Mononuclear cell (primary cell): ENCODE data around the gene ZBTB20. TPM values are rescaled to one million over a fixed set of nuclear protein-coding genes. Genes with fewer than 3 reads are reported as not detected.

Experiments used
- H3K27me3 ChIP-seq: 2 replicates; pipeline ENCODE4 v1.6.0; 2011; ENCODE audit warnings: low read length, control low read depth; ENCODE audit not compliant: insufficient read depth
- H3K4me1 ChIP-seq: 2 replicates; pipeline ENCODE4 v1.5.1; 2011; ENCODE audit warnings: mild to moderate bottlenecking, low read length, control low read depth; ENCODE audit not compliant: insufficient read depth
- H3K4me3 ChIP-seq: 2 replicates; pipeline ENCODE4 v1.5.1; 2011; ENCODE audit warnings: mild to moderate bottlenecking, low read length, moderate library complexity
- H3K9me3 ChIP-seq: 2 replicates; pipeline ENCODE4 v1.5.1; 2011; ENCODE audit warnings: low read depth, mild to moderate bottlenecking, control low read depth, low read length
- total RNA-seq: library from RNA; depleted of rRNA; stranded (reverse); fragments of >200 nt; gene quantifications from one replicate; pipeline ENCODE4 v1.2.3, GENCODE V29; 2012

ZBTB20 gene
- total RNA-seq, 1 donor = 38.2 TPM

- no peaks in the 10 kb centered on the region for H3K9me3 ChIP-seq
- H3K27me3 ChIP-seq = no peaks in the 10 kb centered on the region
- no peak overlapping the region for H3K4me3 ChIP-seq
- H3K4me1 ChIP-seq = peaks cover 21% of the 10 kb centered on the region
Observed at GRCh38 chr3:115161168-115161834, 14.2 kb upstream of the ZBTB20 start.

GRCh38 chr3:115160295-115160694 is 13.2 kb upstream of the ZBTB20 start:
- no peak overlapping the region for H3K4me3 ChIP-seq
- H3K4me1 ChIP-seq = peaks cover 17% of the 10 kb centered on the region
- H3K27me3 ChIP-seq = no peaks in the 10 kb centered on the region
- H3K9me3 ChIP-seq = no peaks in the 10 kb centered on the region

- H3K9me3 ChIP-seq = no peaks in the 10 kb centered on the region
- H3K4me3 ChIP-seq = no peak overlapping the region
- H3K4me1 ChIP-seq = no peaks in the 10 kb centered on the region
- no peaks in the 10 kb centered on the region for H3K27me3 ChIP-seq
Observed at GRCh38 chr3:115156046-115156654, 9.1 kb upstream of the ZBTB20 start.

- Histone ChIP-seq H3K9me3 (no peaks in the 10 kb centered on the region), H3K27me3 (no peaks in the 10 kb centered on the region), H3K4me1 (no peaks in the 10 kb centered on the region), H3K4me3 (no peak overlapping the region)
Observed at GRCh38 chr3:115154611-115155010, 7.5 kb upstream of the ZBTB20 start.

GRCh38 chr3:115151921-115152320 is 4.8 kb upstream of the ZBTB20 start:
- no peak overlapping the region for H3K4me3 ChIP-seq
- H3K27me3 ChIP-seq = no peaks in the 10 kb centered on the region
- no peaks in the 10 kb centered on the region for H3K9me3 ChIP-seq
- H3K4me1 ChIP-seq = peaks cover 12% of the 10 kb centered on the region

GRCh38 chr3:115148142-115148790 is 1.2 kb upstream of the ZBTB20 start:
- H3K4me3 ChIP-seq = peak overlapping the region; percentile 80

GRCh38 chr3:115147329-115148141 is 447 bp upstream of the ZBTB20 start:
- no peaks in the 10 kb centered on the region for H3K27me3 ChIP-seq
- H3K9me3 ChIP-seq = no peaks in the 10 kb centered on the region
- H3K4me1 ChIP-seq = peaks cover 20% of the 10 kb centered on the region
- H3K4me3 ChIP-seq = peak overlapping the region; percentile 80

More at GRCh38 chr3:115148142-115148790, 1.2 kb upstream of the ZBTB20 start:
- Histone ChIP-seq H3K27me3 (no peaks in the 10 kb centered on the region), H3K9me3 (no peaks in the 10 kb centered on the region), H3K4me1 (peaks cover 20% of the 10 kb centered on the region)

- no peaks in the 10 kb centered on the region for H3K27me3 ChIP-seq
- no peaks in the 10 kb centered on the region for H3K9me3 ChIP-seq
- peak overlapping the region; percentile 75 for H3K4me3 ChIP-seq
Observed at GRCh38 chr3:115146032-115146417, 1.1 kb downstream of the ZBTB20 start.

GRCh38 chr3:115141033-115141757 is 5.9 kb downstream of the ZBTB20 start:
- H3K4me3 ChIP-seq = no peak overlapping the region
- H3K9me3 ChIP-seq = no peaks in the 10 kb centered on the region
- H3K4me1 ChIP-seq = peaks cover 8% of the 10 kb centered on the region
- H3K27me3 ChIP-seq = no peaks in the 10 kb centered on the region

More at GRCh38 chr3:115146032-115146417, 1.1 kb downstream of the ZBTB20 start:
- peaks cover 20% of the 10 kb centered on the region for H3K4me1 ChIP-seq

- H3K4me1 ChIP-seq = no peaks in the 10 kb centered on the region
- H3K4me3 ChIP-seq = no peak overlapping the region
- no peaks in the 10 kb centered on the region for H3K9me3 ChIP-seq
- no peaks in the 10 kb centered on the region for H3K27me3 ChIP-seq
Observed at GRCh38 chr3:115139072-115139471, 8.0 kb downstream of the ZBTB20 start.

GRCh38 chr3:115134648-115135347 is 12.3 kb downstream of the ZBTB20 start:
- H3K4me3 ChIP-seq = no peak overlapping the region
- H3K9me3 ChIP-seq = no peaks in the 10 kb centered on the region
- H3K27me3 ChIP-seq = no peaks in the 10 kb centered on the region
- no peaks in the 10 kb centered on the region for H3K4me1 ChIP-seq

- Histone ChIP-seq H3K27me3 (no peaks in the 10 kb centered on the region), H3K4me1 (no peaks in the 10 kb centered on the region), H3K9me3 (no peaks in the 10 kb centered on the region), H3K4me3 (no peak overlapping the region)
Observed at GRCh38 chr3:115127208-115127607, 19.9 kb downstream of the ZBTB20 start.

- no peak overlapping the region for H3K4me3 ChIP-seq
- no peaks in the 10 kb centered on the region for H3K27me3 ChIP-seq
- no peaks in the 10 kb centered on the region for H3K9me3 ChIP-seq
- H3K4me1 ChIP-seq = no peaks in the 10 kb centered on the region
Observed at GRCh38 chr3:115120597-115120996, 26.5 kb downstream of the ZBTB20 start.

GRCh38 chr3:115113367-115113766 is 33.7 kb downstream of the ZBTB20 start:
- no peak overlapping the region for H3K4me3 ChIP-seq
- H3K27me3 ChIP-seq = no peaks in the 10 kb centered on the region
- H3K4me1 ChIP-seq = no peaks in the 10 kb centered on the region
- H3K9me3 ChIP-seq = no peaks in the 10 kb centered on the region
